Left lung (tissue), 10 donors: ENCODE data around the gene S1PR3. TPM values are rescaled to one million over a fixed set of nuclear protein-coding genes. Genes with fewer than 3 reads are reported as not detected.

Source experiments
- ATAC-seq: fragments of 200-7000 bp; cut with Tn5 transposase; one replicate; pipeline ENCODE4 v1.9.1; 2020; ENCODE audit warnings: moderate library complexity
- DNase-seq, 4 donors: peaks; one replicate each; pipeline ENCODE4 v3.0.0-alpha.2; 2013 to 2020
- H3K27ac ChIP-seq, 2 donors: fragments of 200-600 bp; sonication (generic) in 1 of 2; one replicate each; pipeline versions ENCODE4 v1.5.0 to v1.8.0; 2020 to 2021
- H3K27me3 ChIP-seq, 2 donors: fragments of 200-600 bp; sonication (generic) in 1 of 2; one replicate each; pipeline versions ENCODE4 v1.5.0 to v1.8.0; 2020 to 2021
- H3K36me3 ChIP-seq, 2 donors: fragments of 200-600 bp; sonication (generic) in 1 of 2; one replicate each; pipeline versions ENCODE4 v1.5.0 to v1.8.0; 2020 to 2021
- H3K4me1 ChIP-seq, 2 donors: fragments of 200-600 bp; one replicate each; pipeline ENCODE4 v1.8.0; 2021
- H3K4me3 ChIP-seq, 2 donors: fragments of 200-600 bp; sonication (generic) in 1 of 2; one replicate each; pipeline versions ENCODE4 v1.5.0 to v1.8.0; 2020 to 2021; ENCODE audit warnings: mild to moderate bottlenecking in 1 of 2
- H3K9me3 ChIP-seq, 2 donors: fragments of 200-600 bp; sonication (generic) in 1 of 2; one replicate each; pipeline versions ENCODE4 v1.5.0 to v1.8.0; 2020 to 2021
- CTCF ChIP-seq, 2 donors: fragments of 200-600 bp; sonication (generic) in 1 of 2; IDR thresholded peaks; one replicate each; pipeline versions ENCODE4 v1.5.0 to v1.8.0; 2021; ENCODE audit warnings: antibody characterized with exemption in 2 of 2
- intact Hi-C, 2 donors: fragments of 100-400 bp; cut with DNase I; formaldehyde crosslinking; loops; one replicate each; pipeline versions ENCODE4 v1.11.2 to v1.14.2; 2022
- polyA plus RNA-seq, 6 donors: library from polyadenylated mRNA; unstranded; fragments of 120-200 nt; gene quantifications; one replicate each; pipeline ENCODE4 v1.2.1, GENCODE V29; 2013; ENCODE audit not compliant: insufficient read length in 6 of 6
- total RNA-seq, 2 donors: library from RNA; stranded (reverse); fragmentation: NEBNext Ultra II Directional; extraction: Animal tissue kit (Norgen Biotek cat#: 25700); gene quantifications; one replicate each; pipeline ENCODE4 v1.2.1, GENCODE V29; 2021
- donor health status: DM: no; HTN: yes; CAD: no.
- donor health status: DM: no; HTN: no; CAD: no.

S1PR3 gene
- total and polyA plus RNA-seq, 8 donors, result 6.9 to 113 (median 82.0) TPM

DNA sequence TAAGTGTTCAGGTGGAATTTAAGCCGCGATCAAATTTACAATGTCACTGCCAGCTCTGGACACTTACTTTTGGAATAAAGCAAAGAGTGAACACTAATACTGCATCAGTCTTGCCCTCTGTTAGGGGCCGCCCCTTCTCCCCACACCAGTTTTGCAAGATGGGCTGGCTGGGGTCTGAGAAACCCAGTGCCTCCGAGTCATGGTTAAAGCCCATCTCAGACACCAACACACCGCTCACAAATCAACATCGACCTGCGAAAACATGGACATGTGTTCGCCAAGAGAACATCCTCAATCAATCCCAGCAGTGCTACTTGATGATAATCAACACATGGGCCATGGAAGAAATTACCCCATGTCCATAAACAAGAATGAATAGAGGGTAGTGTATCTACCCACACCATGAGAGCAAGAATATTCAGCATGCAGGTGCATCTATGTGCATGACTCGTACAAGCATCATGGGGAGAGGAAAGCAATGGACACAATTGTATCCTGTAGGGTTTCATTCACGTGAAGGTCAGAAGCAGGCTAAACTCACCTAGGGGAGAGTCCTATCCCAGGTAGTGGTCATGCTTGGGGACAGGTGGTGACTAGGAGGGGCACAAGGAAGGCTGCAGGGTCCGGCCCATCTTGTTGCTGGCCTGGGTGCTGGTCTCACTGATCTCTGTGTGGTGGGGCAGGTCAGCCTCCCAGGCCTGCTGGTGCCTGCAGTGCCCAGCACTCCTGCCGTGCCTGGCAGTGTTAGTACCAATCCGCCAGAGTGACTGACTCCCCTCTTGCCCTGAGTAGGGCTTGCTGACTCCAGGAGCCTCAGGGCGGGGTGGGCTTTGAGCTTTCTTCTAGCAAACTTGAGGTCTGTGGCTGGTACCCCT lies 5.0 kb downstream of the S1PR3 start:
- intact Hi-C loops, result no loop called here
- peaks cover 14 to 39% of the 10 kb centered on the region in 2 donors for H3K4me1 ChIP-seq
- no peaks in the 10 kb centered on the region for H3K9me3 ChIP-seq
- H3K27ac ChIP-seq, result no peak overlapping the region
- H3K27me3 ChIP-seq, result peaks cover 0 to 26% of the 10 kb centered on the region in 2 donors
- H3K36me3 ChIP-seq, result no peaks in the 10 kb centered on the region
- DNase-seq (no peak), ATAC-seq (no peak)
- H3K4me3 ChIP-seq, result no peak overlapping the region
- TF ChIP-seq CTCF (IDR thresholded peaks at IDR 0.05), result no peak

- H3K27ac ChIP-seq, result no peak overlapping the region
- H3K4me3 ChIP-seq, result no peak overlapping the region
- peaks cover 0 to 26% of the 10 kb centered on the region in 2 donors for H3K27me3 ChIP-seq
- H3K36me3 ChIP-seq, result no peaks in the 10 kb centered on the region
- TF ChIP-seq CTCF (IDR thresholded peaks at IDR 0.05), result no peak
- H3K4me1 ChIP-seq, result peaks cover 14 to 37% of the 10 kb centered on the region in 2 donors
- intact Hi-C loops, result no loop called here
- ATAC-seq (no peak), DNase-seq (no peak)
- H3K9me3 ChIP-seq, result no peaks in the 10 kb centered on the region
Observed at GRCh38 chr9:88996921-88997235, 5.6 kb downstream of the S1PR3 start.

- Histone ChIP-seq H3K4me3 (no peak overlapping the region), H3K27me3 (peaks cover 0 to 18% of the 10 kb centered on the region in 2 donors), H3K9me3 (no peaks in the 10 kb centered on the region), H3K27ac (no peak overlapping the region), H3K4me1 (peaks cover 14 to 29% of the 10 kb centered on the region in 2 donors), H3K36me3 (no peaks in the 10 kb centered on the region)
- intact Hi-C loops, result no loop called here
- ATAC-seq (no peak), DNase-seq (peak in 1 of 4 donors; percentile 44)
- TF ChIP-seq CTCF (IDR thresholded peaks at IDR 0.05), result no peak
Observed at GRCh38 chr9:88997646-88998045, 6.4 kb downstream of the S1PR3 start.

DNA sequence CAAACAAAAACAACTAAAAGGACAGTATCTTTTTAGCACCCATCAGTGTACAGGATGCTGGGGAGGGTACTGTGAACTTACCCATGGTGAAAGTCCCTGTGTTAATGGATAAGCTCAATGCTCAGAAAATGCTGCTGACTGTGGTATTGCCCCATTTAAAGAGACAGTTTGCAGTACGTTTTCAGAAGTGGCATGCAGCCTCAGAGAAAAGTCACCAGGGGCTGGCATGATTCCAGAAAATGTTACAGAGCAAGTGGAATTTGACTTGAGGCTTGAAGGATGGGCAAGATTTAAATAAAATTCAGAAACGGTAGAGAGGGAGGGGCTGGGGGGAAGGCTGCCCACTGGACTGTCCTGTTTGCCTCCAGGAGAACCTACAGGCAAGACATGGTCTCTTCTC lies 7.2 kb downstream of the S1PR3 start:
- Histone ChIP-seq H3K27ac (no peak overlapping the region), H3K27me3 (peaks cover 0 to 10% of the 10 kb centered on the region in 2 donors), H3K4me3 (no peak overlapping the region), H3K9me3 (no peaks in the 10 kb centered on the region), H3K4me1 (peaks cover 14 to 20% of the 10 kb centered on the region in 2 donors), H3K36me3 (no peaks in the 10 kb centered on the region)
- intact Hi-C loops, result no loop called here
- no peak for TF ChIP-seq CTCF (IDR thresholded peaks at IDR 0.05)
- ATAC-seq, result no peak
- DNase-seq, result no peak

DNA sequence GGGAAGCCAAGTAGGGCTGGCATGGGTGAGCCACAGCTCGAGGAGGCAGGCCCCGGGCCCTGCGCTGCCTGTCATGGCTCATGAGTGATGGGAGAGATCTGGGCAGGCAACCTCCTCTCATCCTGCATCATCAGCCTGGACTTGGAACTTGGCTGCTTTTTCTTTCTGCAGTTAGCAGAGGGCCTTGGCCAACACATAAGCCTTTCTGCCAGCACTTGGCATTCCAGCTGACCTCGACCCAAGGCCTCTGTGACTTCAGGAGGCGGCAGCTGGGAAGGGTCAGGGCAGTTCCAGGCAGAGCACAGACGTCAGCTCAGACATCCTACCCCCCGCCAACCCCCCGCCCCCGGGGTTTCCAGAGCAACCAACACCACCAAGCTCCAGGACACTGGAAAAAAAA lies 7.6 kb downstream of the S1PR3 start:
- no peaks in the 10 kb centered on the region for H3K9me3 ChIP-seq
- H3K36me3 ChIP-seq, result no peaks in the 10 kb centered on the region
- peaks cover 13 to 19% of the 10 kb centered on the region in 2 donors for H3K4me1 ChIP-seq
- no peak overlapping the region for H3K27ac ChIP-seq
- no peak overlapping the region for H3K4me3 ChIP-seq
- TF ChIP-seq CTCF (IDR thresholded peaks at IDR 0.05), result no peak
- peaks cover 0 to 10% of the 10 kb centered on the region in 2 donors for H3K27me3 ChIP-seq
- peak in 1 of 4 donors; percentile 54 for DNase-seq
- intact Hi-C loops, result no loop called here
- ATAC-seq, result peak; percentile 17
